Large intestine (tissue), 3 donors: ENCODE measurements around the gene TSPYL4. TPM values are rescaled to one million over a fixed set of nuclear protein-coding genes. Genes with fewer than 3 reads are reported as not detected.

ENCODE experiments used
- DNase-seq, 2 donors: peaks; one replicate each; pipeline versions ENCODE4 v3.0.0 to v3.0.0-alpha.2; 2013
- H3K27ac ChIP-seq: one replicate; pipeline ENCODE4 v1.5.1; 2013; ENCODE audit warnings: low read length
- H3K27me3 ChIP-seq: 2 replicates; pipeline ENCODE4 v1.6.1; 2013; ENCODE audit warnings: low read length; ENCODE audit not compliant: control insufficient read depth, insufficient read depth
- H3K36me3 ChIP-seq: 2 replicates; pipeline ENCODE4 v1.6.1; 2013; ENCODE audit warnings: low read length; ENCODE audit not compliant: control insufficient read depth, insufficient read depth
- H3K4me1 ChIP-seq: one replicate; pipeline ENCODE4 v1.6.1; 2013; ENCODE audit warnings: low read length; ENCODE audit not compliant: control insufficient read depth, insufficient read depth
- H3K4me3 ChIP-seq: one replicate; pipeline ENCODE4 v1.5.1; 2013; ENCODE audit warnings: low read length
- H3K9me3 ChIP-seq: one replicate; pipeline ENCODE4 v1.6.1; 2013; ENCODE audit warnings: mild to moderate bottlenecking, low read depth, low read length, moderate library complexity; ENCODE audit not compliant: control insufficient read depth
- WGBS: methylation state at CpG from one replicate; pipeline ENCODE4 v1.1.5; 2013; ENCODE audit warnings: low lambda C conversion rate; ENCODE audit not compliant: insufficient coverage; 5-methylcytosine and 5-hydroxymethylcytosine counted together
- polyA plus RNA-seq: library from polyadenylated mRNA; unstranded; fragments of 120-200 nt; gene quantifications from one replicate; pipeline ENCODE4 v1.2.1, GENCODE V29; 2013

The TSPYL4 gene
- polyA plus RNA-seq, 1 donor, result 22.3 TPM

- peak in 1 of 2 donors; percentile 27 for DNase-seq
- Histone ChIP-seq H3K4me1 (peaks cover 7% of the 10 kb centered on the region), H3K36me3 (peaks cover 22% of the 10 kb centered on the region), H3K27me3 (no peaks in the 10 kb centered on the region), H3K4me3 (peak overlapping the region; percentile 94), H3K9me3 (no peaks in the 10 kb centered on the region), H3K27ac (no peak overlapping the region)
- WGBS, result 0% methylated on average over 1 of the region's 3 CpGs
Observed at GRCh38 chr6:116277124-116277523, 23.2 kb upstream of the TSPYL4 start.

GRCh38 chr6:116271149-116271708 lies 17.4 kb upstream of the TSPYL4 start:
- Histone ChIP-seq H3K27ac (no peak overlapping the region), H3K4me1 (no peaks in the 10 kb centered on the region)
- WGBS, result no CpG with 5 or more reads among the region's 2 CpGs

GRCh38 chr6:116268589-116269293 lies 14.9 kb upstream of the TSPYL4 start:
- H3K9me3 ChIP-seq, result peaks cover 3% of the 10 kb centered on the region
- H3K4me1 ChIP-seq, result no peaks in the 10 kb centered on the region
- H3K4me3 ChIP-seq, result no peak overlapping the region
- H3K36me3 ChIP-seq, result peaks cover 29% of the 10 kb centered on the region
- no peak overlapping the region for H3K27ac ChIP-seq
- DNase-seq, result peak; percentile 31 to 49
- H3K27me3 ChIP-seq, result no peaks in the 10 kb centered on the region
- WGBS, result no CpG with 5 or more reads among the region's 3 CpGs

More at GRCh38 chr6:116271149-116271708, 17.4 kb upstream of the TSPYL4 start:
- no peak for DNase-seq
- Histone ChIP-seq H3K27me3 (no peaks in the 10 kb centered on the region), H3K9me3 (no peaks in the 10 kb centered on the region), H3K4me3 (no peak overlapping the region), H3K36me3 (peaks cover 23% of the 10 kb centered on the region)

- Histone ChIP-seq H3K27ac (no peak overlapping the region), H3K9me3 (peaks cover 9% of the 10 kb centered on the region), H3K4me3 (no peak overlapping the region), H3K4me1 (no peaks in the 10 kb centered on the region), H3K36me3 (peaks cover 23% of the 10 kb centered on the region), H3K27me3 (no peaks in the 10 kb centered on the region)
- DNase-seq, result no peak
- no CpG with 5 or more reads among the region's 3 CpGs for WGBS
Observed at GRCh38 chr6:116267836-116268588, 14.1 kb upstream of the TSPYL4 start.

GRCh38 chr6:116266803-116267202 lies 12.9 kb upstream of the TSPYL4 start:
- no peak for DNase-seq
- H3K4me3 ChIP-seq, result no peak overlapping the region
- no peak overlapping the region for H3K27ac ChIP-seq
- peaks cover 12% of the 10 kb centered on the region for H3K9me3 ChIP-seq
- H3K36me3 ChIP-seq, result peaks cover 19% of the 10 kb centered on the region
- no peaks in the 10 kb centered on the region for H3K4me1 ChIP-seq
- no peaks in the 10 kb centered on the region for H3K27me3 ChIP-seq

GRCh38 chr6:116265041-116265829 lies 11.4 kb upstream of the TSPYL4 start:
- DNase-seq, result no peak
- no peaks in the 10 kb centered on the region for H3K4me1 ChIP-seq
- H3K9me3 ChIP-seq, result peaks cover 12% of the 10 kb centered on the region
- no CpG with 5 or more reads among the region's 4 CpGs for WGBS
- peaks cover 16% of the 10 kb centered on the region for H3K36me3 ChIP-seq
- H3K4me3 ChIP-seq, result no peak overlapping the region
- no peak overlapping the region for H3K27ac ChIP-seq
- no peaks in the 10 kb centered on the region for H3K27me3 ChIP-seq

- no peak for DNase-seq
- Histone ChIP-seq H3K9me3 (peaks cover 12% of the 10 kb centered on the region), H3K36me3 (peaks cover 14% of the 10 kb centered on the region), H3K4me1 (no peaks in the 10 kb centered on the region), H3K27me3 (no peaks in the 10 kb centered on the region), H3K4me3 (no peak overlapping the region), H3K27ac (no peak overlapping the region)
- WGBS, result 100% methylated on average over 1 of the region's 1 CpG
Observed at GRCh38 chr6:116263353-116263752, 9.5 kb upstream of the TSPYL4 start.

- peaks cover 7% of the 10 kb centered on the region for H3K9me3 ChIP-seq
- no peak overlapping the region for H3K27ac ChIP-seq
- no peak overlapping the region for H3K4me3 ChIP-seq
- no peaks in the 10 kb centered on the region for H3K27me3 ChIP-seq
- H3K36me3 ChIP-seq, result no peaks in the 10 kb centered on the region
- no peak for DNase-seq
- peaks cover 12% of the 10 kb centered on the region for H3K4me1 ChIP-seq
- no CpG with 5 or more reads among the region's 18 CpGs for WGBS
Observed at GRCh38 chr6:116258520-116258919, 4.6 kb upstream of the TSPYL4 start.

- 100% methylated on average over 1 of the region's 1 CpG for WGBS
- DNase-seq, result no peak
- Histone ChIP-seq H3K27ac (no peak overlapping the region), H3K9me3 (no peaks in the 10 kb centered on the region), H3K4me1 (peaks cover 20% of the 10 kb centered on the region), H3K36me3 (no peaks in the 10 kb centered on the region), H3K27me3 (no peaks in the 10 kb centered on the region), H3K4me3 (no peak overlapping the region)
Observed at GRCh38 chr6:116256694-116257093, 2.8 kb upstream of the TSPYL4 start.

- Histone ChIP-seq H3K27ac (peak overlapping the region; percentile 69), H3K9me3 (no peaks in the 10 kb centered on the region)
- peak; percentile 53 to 84 for DNase-seq
Observed at GRCh38 chr6:116255246-116255800, 1.4 kb upstream of the TSPYL4 start.

More at GRCh38 chr6:116255246-116255800, 1.4 kb upstream of the TSPYL4 start:
- Histone ChIP-seq H3K4me1 (peaks cover 27% of the 10 kb centered on the region), H3K36me3 (no peaks in the 10 kb centered on the region), H3K4me3 (no peak overlapping the region), H3K27me3 (no peaks in the 10 kb centered on the region)
- WGBS, result 7% methylated on average over 5 of the region's 5 CpGs
